GM12878 (cell line): ENCODE data around the gene NEB. TPM values are rescaled to one million over a fixed set of nuclear protein-coding genes. Genes with fewer than 3 reads are reported as not detected.

ENCODE experiments used
- ATAC-seq: fragments of 200-7000 bp; cut with Tn5 transposase; 3 replicates; pipeline ENCODE4 v1.9.1; 2020; ENCODE audit warnings: mild to moderate bottlenecking, moderate library complexity
- BruUV-seq: library from RNA; stranded (reverse); fragments of 400-500 nt; replicated peaks from 2 replicates; lab custom pipeline; 2021; lab: Mats Ljungman, UMichigan
- CTCF ChIA-PET: fragments of 300-600 bp; sonication (Branson Sonifier 250); formaldehyde crosslinking; extraction: SDS; loops from one replicate; lab custom pipeline; 2021; ENCODE audit warnings: inconsistent platforms; lab: Yijun Ruan, JAX
- POLR2A ChIA-PET: fragments of 350-600 bp; formaldehyde crosslinking; extraction: SDS; loops from one replicate; lab custom pipeline; 2021; ENCODE audit warnings: inconsistent platforms; lab: Charles Lee
- RAD21 ChIA-PET: fragments of 300-600 bp; sonication (Branson Sonifier 250); formaldehyde crosslinking; loops from one replicate; lab custom pipeline; 2023; ENCODE audit warnings: antibody characterized with exemption; ENCODE audit not compliant: unreplicated experiment; lab: Charles Lee
- SMC1A ChIA-PET: fragments of 300-600 bp; sonication (Branson Sonifier 250); formaldehyde crosslinking; loops from one replicate; lab custom pipeline; 2023; ENCODE audit not compliant: unreplicated experiment, uncharacterized antibody; lab: Charles Lee
- DNase-seq: peaks from one replicate; pipeline ENCODE4 v3.0.0-alpha.2; 2011; ENCODE audit warnings: low read depth, low spot score
- FAIRE-seq: peaks from 3 replicates; lab custom pipeline; 2011; peaks lifted over from hg19 to GRCh38; lab: Jason Lieb, UNC
- H2AFZ ChIP-seq: 2 replicates; pipeline ENCODE4 v1.6.0; 2011; ENCODE audit warnings: low read depth, low read length, control low read depth; ENCODE audit not compliant: control insufficient read depth
- H3K27ac ChIP-seq: 2 replicates; pipeline ENCODE4 v1.5.1; 2011; ENCODE audit warnings: control low read depth; ENCODE audit not compliant: control insufficient read depth, insufficient read depth
- H3K27me3 ChIP-seq, 2 experiments: replicated peaks in 1 of 2; 2 replicates each; pipeline versions ENCODE4 v1.6.0 to v1.6.1; 2011; ENCODE audit warnings: low read length in 1 of 2; ENCODE audit not compliant: control insufficient read depth in 2 of 2, insufficient read depth in 2 of 2
- H3K36me3 ChIP-seq, 2 experiments: 2 replicates each; pipeline ENCODE4 v1.5.1; 2011; ENCODE audit warnings: low read length in 1 of 2; ENCODE audit not compliant: control insufficient read depth in 2 of 2, insufficient read depth in 2 of 2
- H3K4me1 ChIP-seq: 2 replicates; pipeline ENCODE4 v1.6.1; 2011; ENCODE audit warnings: mild to moderate bottlenecking, low read length, moderate library complexity, mixed read lengths; ENCODE audit not compliant: control insufficient read depth, insufficient read depth
- H3K4me2 ChIP-seq: 2 replicates; pipeline ENCODE4 v1.6.0; 2011; ENCODE audit warnings: control low read depth; ENCODE audit not compliant: control insufficient read depth, insufficient read depth
- H3K4me3 ChIP-seq: fragments of 200-600 bp; sonication (generic); 2 replicates; pipeline ENCODE4 v1.5.1; 2016
- H3K79me2 ChIP-seq: 2 replicates; pipeline ENCODE4 v1.6.0; 2011; ENCODE audit warnings: low read length; ENCODE audit not compliant: control insufficient read depth, insufficient read depth
- H3K9ac ChIP-seq: 2 replicates; pipeline ENCODE4 v1.8.0; 2011; ENCODE audit warnings: low read length, control low read depth, mixed read lengths; ENCODE audit not compliant: control insufficient read depth, insufficient read depth
- H3K9me3 ChIP-seq: replicated peaks from 3 replicates; pipeline ENCODE4 v1.5.1; 2011; ENCODE audit warnings: mild to moderate bottlenecking, low read length; ENCODE audit not compliant: control insufficient read depth, insufficient read depth
- H4K20me1 ChIP-seq: 2 replicates; pipeline ENCODE4 v1.6.0; 2011; ENCODE audit not compliant: control insufficient read depth, insufficient read depth
- CREB1 ChIP-seq: IDR thresholded peaks from 2 replicates; pipeline ENCODE4 v1.6.1; 2012; ENCODE audit warnings: low read depth, mild to moderate bottlenecking, inconsistent platforms
- JUNB ChIP-seq: IDR thresholded peaks from 2 replicates; pipeline ENCODE4 v1.6.1; 2016; ENCODE audit warnings: antibody characterized with exemption, mild to moderate bottlenecking
- KLF5 ChIP-seq: fragments of 450-650 bp; IDR thresholded peaks from 2 replicates; pipeline ENCODE4 v1.6.1; 2014; ENCODE audit warnings: mild to moderate bottlenecking; ENCODE audit not compliant: partially characterized antibody
- LARP7 ChIP-seq: fragments of 450-650 bp; IDR thresholded peaks from 2 replicates; pipeline ENCODE4 v1.6.1; 2017; ENCODE audit warnings: mild to moderate bottlenecking
- NRF1 ChIP-seq: conservative IDR thresholded peaks from 2 replicates; pipeline ENCODE4 v1.6.1; 2011; ENCODE audit warnings: mild to moderate bottlenecking, low read depth, low read length, improper control_type of control experiment
- PAX8 ChIP-seq: fragments of 450-650 bp; IDR thresholded peaks from 2 replicates; pipeline ENCODE4 v1.6.1; 2017; ENCODE audit warnings: mild to moderate bottlenecking, moderate library complexity
- SMAD1 ChIP-seq: fragments of 450-650 bp; IDR thresholded peaks from 2 replicates; pipeline ENCODE4 v1.6.1; 2018; ENCODE audit warnings: mild to moderate bottlenecking, low read depth; ENCODE audit not compliant: partially characterized antibody
- WGBS: methylation state at CpG from one replicate; pipeline ENCODE4 v1.1.6; 2016; ENCODE audit warnings: low lambda C conversion rate; ENCODE audit not compliant: insufficient replicate concordance, insufficient coverage; ENCODE audit errors: missing lambda C conversion rate; 5-methylcytosine and 5-hydroxymethylcytosine counted together
- in situ Hi-C: fragments of 300-500 bp; cut with MboI; formaldehyde crosslinking; loops from 9 replicates; pipeline ENCODE4 v1.14.3; 2018; ENCODE audit warnings: mixed read lengths
- intact Hi-C: fragments of 100-400 bp; cut with micrococcal nuclease; formaldehyde crosslinking; loops from one replicate; pipeline ENCODE4 v1.14.2; 2022; ENCODE audit not compliant: unreplicated experiment
- polyA plus RNA-seq, 11 experiments: library from polyadenylated mRNA; depleted of rRNA in 4 of 11; unstranded in 6 of 11; stranded (reverse) in 5 of 11; fragments of >200 nt; fragmentation: Nextera tagmentation in 4 of 11; fragmentation: Illumina TruSeq in 1 of 11; extraction: Ambion mirVana in 4 of 11; extraction: Trizol in 1 of 11; gene quantifications; 1 replicate in 1 of 11; 2 replicates in 10 of 11; pipeline versions ENCODE4 v1.2.1 to v1.2.3, GENCODE V29; 2011 to 2016; ENCODE audit warnings: inconsistent platforms in 2 of 11, missing spikeins in 2 of 11, low read depth in 1 of 11
- total RNA-seq, 4 experiments: library from RNA; depleted of rRNA in 3 of 4; stranded (reverse); fragments of >200 nt in 3 of 4; fragmentation: Illumina TruSeq in 1 of 4; extraction: Trizol in 1 of 4; gene quantifications; 2 replicates each; pipeline versions ENCODE4 v1.2.1 to v1.2.3, GENCODE V29; 2013 to 2021
- TF ChIP-seq, protein P1 (sequence below): IDR thresholded peaks from 2 replicates; pipeline ENCODE4 v1.6.1; 2011; ENCODE audit warnings: low read depth, mild to moderate bottlenecking, low read length, moderate library complexity, borderline replicate concordance; ENCODE audit errors: extremely low read depth
- TF ChIP-seq, protein P2 (sequence below): fragments of 450-650 bp; IDR thresholded peaks from 2 replicates; pipeline ENCODE4 v1.6.1; 2017; ENCODE audit warnings: mild to moderate bottlenecking, moderate library complexity

NEB gene
- total and polyA plus RNA-seq, 10 of the 15 experiments (the other 5 are each of a cell fraction or from before 2014, with no cell fraction given) = 0.04 to 0.77 (median 0.12) TPM

DNA sequence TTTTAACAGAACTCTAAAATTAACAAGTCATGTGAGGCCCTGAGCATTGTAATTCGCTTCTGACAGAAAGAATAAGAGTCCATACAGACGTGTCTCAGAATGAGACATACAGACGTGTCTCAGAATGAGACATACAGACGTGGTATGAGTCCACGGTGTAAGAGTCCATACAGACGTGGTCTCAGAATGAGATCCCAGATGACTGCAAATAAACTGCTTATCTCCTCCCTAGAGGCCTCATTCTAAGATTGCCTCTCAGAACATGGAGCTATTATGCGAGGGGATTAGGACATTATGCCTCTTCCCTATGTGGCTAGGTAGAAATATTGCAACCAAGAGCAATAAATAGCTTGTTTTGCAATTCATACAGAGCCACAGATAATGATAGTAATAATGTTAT lies 63.9 kb downstream of the NEB start:
- Histone ChIP-seq H3K9ac (no peak overlapping the region), H3K4me3 (no peak overlapping the region), H4K20me1 (no peaks in the 10 kb centered on the region), H3K4me1 (no peaks in the 10 kb centered on the region; the same call in 1 of the 2 replicates), H3K36me3 (no peaks in the 10 kb centered on the region), H3K79me2 (no peaks in the 10 kb centered on the region), H2AFZ (no peak overlapping the region), H3K27me3 (no peaks in the 10 kb centered on the region), H3K9me3 (no peaks in the 10 kb centered on the region), H3K4me2 (no peak overlapping the region), H3K27ac (no peak overlapping the region)
- intact Hi-C loops = no loop called here
- WGBS = 4% methylated on average over 7 of the region's 7 CpGs
- no peak for FAIRE-seq
- in situ Hi-C loops = no loop called here
- TF ChIP-seq JUNB (peak; percentile 52), PAX8 (no peak)
- ChIA-PET RAD21 (no interaction called here), POLR2A (no interaction called here), SMC1A (interaction anchor here (1.4 kb wide), 1 partner anchor 14 kb away, joined by 3 read pairs; no protein-coding TSS in a partner anchor), CTCF (interaction anchor here (0.6 kb wide), 1 partner anchor 185 kb away, joined by 3 read pairs; no protein-coding TSS in a partner anchor)
- BruUV-seq = no TSS peak
- no peak for DNase-seq
- peak; percentile 48 for ATAC-seq

DNA sequence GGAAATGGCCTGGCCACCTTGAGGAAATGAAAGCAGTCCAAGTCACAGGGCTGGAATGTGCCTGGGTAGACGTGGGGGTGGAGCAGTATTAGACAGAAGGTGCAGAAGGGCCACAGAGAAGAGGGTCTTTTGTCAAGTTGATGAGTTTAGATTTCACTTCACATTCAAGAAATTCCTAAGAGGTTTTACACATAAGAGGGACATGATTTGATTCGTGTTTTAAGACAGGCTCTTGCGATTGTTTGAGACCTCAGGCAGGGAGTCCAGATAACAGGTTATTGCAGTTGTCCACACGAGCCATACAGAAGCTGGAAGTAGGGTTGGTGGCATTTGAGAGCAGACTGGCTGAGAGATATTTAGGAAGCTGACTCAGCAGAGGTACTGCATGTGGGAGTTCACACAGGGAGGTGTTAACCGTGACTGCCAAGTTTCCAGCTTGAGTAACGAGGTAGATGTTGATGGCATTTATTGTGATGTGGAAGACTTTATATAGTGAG lies 64.6 kb downstream of the NEB start:
- WGBS = 14% methylated on average over 6 of the region's 6 CpGs
- H4K20me1 ChIP-seq = no peaks in the 10 kb centered on the region
- POLR2A ChIA-PET = no interaction called here
- RAD21 ChIA-PET = no interaction called here
- FAIRE-seq = no peak
- H3K4me3 ChIP-seq = no peak overlapping the region
- TF ChIP-seq, protein P1, sequence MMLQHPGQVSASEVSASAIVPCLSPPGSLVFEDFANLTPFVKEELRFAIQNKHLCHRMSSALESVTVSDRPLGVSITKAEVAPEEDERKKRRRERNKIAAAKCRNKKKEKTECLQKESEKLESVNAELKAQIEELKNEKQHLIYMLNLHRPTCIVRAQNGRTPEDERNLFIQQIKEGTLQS = no peak
- no peak for TF ChIP-seq SMAD1
- no peak for TF ChIP-seq NRF1
- no peak for TF ChIP-seq KLF5
- no peak for TF ChIP-seq CREB1
- TF ChIP-seq, protein P2, sequence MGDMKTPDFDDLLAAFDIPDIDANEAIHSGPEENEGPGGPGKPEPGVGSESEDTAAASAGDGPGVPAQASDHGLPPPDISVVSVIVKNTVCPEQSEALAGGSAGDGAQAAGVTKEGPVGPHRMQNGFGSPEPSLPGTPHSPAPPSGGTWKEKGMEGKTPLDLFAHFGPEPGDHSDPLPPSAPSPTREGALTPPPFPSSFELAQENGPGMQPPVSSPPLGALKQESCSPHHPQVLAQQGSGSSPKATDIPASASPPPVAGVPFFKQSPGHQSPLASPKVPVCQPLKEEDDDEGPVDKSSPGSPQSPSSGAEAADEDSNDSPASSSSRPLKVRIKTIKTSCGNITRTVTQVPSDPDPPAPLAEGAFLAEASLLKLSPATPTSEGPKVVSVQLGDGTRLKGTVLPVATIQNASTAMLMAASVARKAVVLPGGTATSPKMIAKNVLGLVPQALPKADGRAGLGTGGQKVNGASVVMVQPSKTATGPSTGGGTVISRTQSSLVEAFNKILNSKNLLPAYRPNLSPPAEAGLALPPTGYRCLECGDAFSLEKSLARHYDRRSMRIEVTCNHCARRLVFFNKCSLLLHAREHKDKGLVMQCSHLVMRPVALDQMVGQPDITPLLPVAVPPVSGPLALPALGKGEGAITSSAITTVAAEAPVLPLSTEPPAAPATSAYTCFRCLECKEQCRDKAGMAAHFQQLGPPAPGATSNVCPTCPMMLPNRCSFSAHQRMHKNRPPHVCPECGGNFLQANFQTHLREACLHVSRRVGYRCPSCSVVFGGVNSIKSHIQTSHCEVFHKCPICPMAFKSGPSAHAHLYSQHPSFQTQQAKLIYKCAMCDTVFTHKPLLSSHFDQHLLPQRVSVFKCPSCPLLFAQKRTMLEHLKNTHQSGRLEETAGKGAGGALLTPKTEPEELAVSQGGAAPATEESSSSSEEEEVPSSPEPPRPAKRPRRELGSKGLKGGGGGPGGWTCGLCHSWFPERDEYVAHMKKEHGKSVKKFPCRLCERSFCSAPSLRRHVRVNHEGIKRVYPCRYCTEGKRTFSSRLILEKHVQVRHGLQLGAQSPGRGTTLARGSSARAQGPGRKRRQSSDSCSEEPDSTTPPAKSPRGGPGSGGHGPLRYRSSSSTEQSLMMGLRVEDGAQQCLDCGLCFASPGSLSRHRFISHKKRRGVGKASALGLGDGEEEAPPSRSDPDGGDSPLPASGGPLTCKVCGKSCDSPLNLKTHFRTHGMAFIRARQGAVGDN = no peak
- TF ChIP-seq LARP7 = no peak
- TF ChIP-seq, all 136 proteins: peak for 0
- ChIA-PET CTCF (no interaction called here), SMC1A (interaction anchor here (1.4 kb wide), 1 partner anchor 13 kb away, joined by 3 read pairs; no protein-coding TSS in a partner anchor)
- Histone ChIP-seq H3K9me3 (no peaks in the 10 kb centered on the region), H3K79me2 (no peaks in the 10 kb centered on the region), H3K4me2 (no peak overlapping the region), H3K36me3 (no peaks in the 10 kb centered on the region), H3K27ac (no peak overlapping the region), H3K4me1 (no peaks in the 10 kb centered on the region; the same call in 1 of the 2 replicates), H3K9ac (no peak overlapping the region), H3K27me3 (no peaks in the 10 kb centered on the region), H2AFZ (no peak overlapping the region)
- DNase-seq (no peak), ATAC-seq (no peak)
- intact Hi-C loops = no loop called here
- in situ Hi-C loops = no loop called here
- no TSS peak for BruUV-seq
